ENCODE data around the gene PCDHGA7. TPM values are rescaled to one million over a fixed set of nuclear protein-coding genes. Genes with fewer than 3 reads are reported as not detected.
"Not testable (repeated sequence)": the region's sequence is repeated elsewhere in the genome, so short reads cannot be mapped to it uniquely, and the experiment has no call there.

The PCDHGA7 gene
- total RNA-seq: 1 to 10 TPM; 2.0 to 8.6 (median 3.2) TPM

GRCh38 chr5:141382469-141383294 lies at the start of gene PCDHGA7:
TSS of gene PCDHGA7 (plus strand) at chr5:141382742. CDS start at chr5:141382900, 158 bp downstream.
- H3K4me3 ChIP-seq: peak within 1 kb of the TSS in 1 of 4 donors; percentile 21
- peaks cover 13% of the 10 kb centered on the region for H3K27me3 ChIP-seq
- intact Hi-C loops (cut with DNase I; ENCODE audit: low total_unique reads) (no loop called here), in situ Hi-C loops (cut with MboI; ENCODE audit: low pct_ligation_motif_present in 1 of 4, low pct_unique_long_range_greater_than_20kb in 1 of 4, low sequenced_read_pairs in 3 of 4) (loop anchor here in 1 of 4 donors (25.0 kb wide), 1 partner anchor 170 kb away; the partner anchor contains the start of genes PCDHB12, PCDHB13 and PCDHB14)
- H3K36me3 ChIP-seq: no peaks in the 10 kb centered on the region
- H3K4me1 ChIP-seq: no peaks in the 10 kb centered on the region
- H3K27ac ChIP-seq: no peak within 1 kb of the TSS
- peaks cover 54 to 84% of the 10 kb centered on the region in 2 donors for H3K9me3 ChIP-seq
- TF ChIP-seq POLR2A (IDR thresholded peaks at IDR 0.05) (no peak), POLR2AphosphoS5 (IDR thresholded peaks at IDR 0.05) (no peak), EP300 (IDR thresholded peaks at IDR 0.05; ENCODE audit: low read depth) (no peak)
- TF ChIP-seq, protein P1, sequence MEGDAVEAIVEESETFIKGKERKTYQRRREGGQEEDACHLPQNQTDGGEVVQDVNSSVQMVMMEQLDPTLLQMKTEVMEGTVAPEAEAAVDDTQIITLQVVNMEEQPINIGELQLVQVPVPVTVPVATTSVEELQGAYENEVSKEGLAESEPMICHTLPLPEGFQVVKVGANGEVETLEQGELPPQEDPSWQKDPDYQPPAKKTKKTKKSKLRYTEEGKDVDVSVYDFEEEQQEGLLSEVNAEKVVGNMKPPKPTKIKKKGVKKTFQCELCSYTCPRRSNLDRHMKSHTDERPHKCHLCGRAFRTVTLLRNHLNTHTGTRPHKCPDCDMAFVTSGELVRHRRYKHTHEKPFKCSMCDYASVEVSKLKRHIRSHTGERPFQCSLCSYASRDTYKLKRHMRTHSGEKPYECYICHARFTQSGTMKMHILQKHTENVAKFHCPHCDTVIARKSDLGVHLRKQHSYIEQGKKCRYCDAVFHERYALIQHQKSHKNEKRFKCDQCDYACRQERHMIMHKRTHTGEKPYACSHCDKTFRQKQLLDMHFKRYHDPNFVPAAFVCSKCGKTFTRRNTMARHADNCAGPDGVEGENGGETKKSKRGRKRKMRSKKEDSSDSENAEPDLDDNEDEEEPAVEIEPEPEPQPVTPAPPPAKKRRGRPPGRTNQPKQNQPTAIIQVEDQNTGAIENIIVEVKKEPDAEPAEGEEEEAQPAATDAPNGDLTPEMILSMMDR (IDR thresholded peaks at IDR 0.05): no peak
- WGBS, 2 donors (ENCODE audit: low coverage in 1 of 2): 9 to 32% methylated on average over 7 to 37 of the region's 37 CpGs
- DNase-seq: no peak

- no peak for TF ChIP-seq POLR2AphosphoS5 (IDR thresholded peaks at IDR 0.05)
- no peak for TF ChIP-seq EP300 (IDR thresholded peaks at IDR 0.05; ENCODE audit: low read depth)
- TF ChIP-seq, protein P1 (IDR thresholded peaks at IDR 0.05): no peak
- no peak for TF ChIP-seq POLR2A (IDR thresholded peaks at IDR 0.05)
- H3K27me3 ChIP-seq: peaks cover 61% of the 10 kb centered on the region
- peaks cover 48 to 68% of the 10 kb centered on the region in 2 donors for H3K9me3 ChIP-seq
- peaks cover 0 to 3% (median 0%) of the 10 kb centered on the region in 4 donors for H3K36me3 ChIP-seq
- H3K27ac ChIP-seq: no peak within 1 kb of the TSS
- intact Hi-C loops (cut with DNase I; ENCODE audit: low total_unique reads): no loop called here
- no peaks in the 10 kb centered on the region for H3K4me1 ChIP-seq
- WGBS, 2 donors (ENCODE audit: low coverage in 1 of 2): 7 to 37% methylated on average over 6 to 27 of the region's 27 CpGs
- DNase-seq: no peak
- H3K4me3 ChIP-seq: peak within 1 kb of the TSS in 1 of 4 donors; percentile 19
- in situ Hi-C loops (cut with MboI; ENCODE audit: low pct_ligation_motif_present in 1 of 4, low pct_unique_long_range_greater_than_20kb in 1 of 4, low sequenced_read_pairs in 3 of 4): no loop called here
Measured at GRCh38 chr5:141338538-141339306, 43.8 kb upstream of the PCDHGA7 start, which contains the start of gene PCDHGA2. TSS of gene PCDHGA2 (plus strand) at chr5:141338760.

DNA sequence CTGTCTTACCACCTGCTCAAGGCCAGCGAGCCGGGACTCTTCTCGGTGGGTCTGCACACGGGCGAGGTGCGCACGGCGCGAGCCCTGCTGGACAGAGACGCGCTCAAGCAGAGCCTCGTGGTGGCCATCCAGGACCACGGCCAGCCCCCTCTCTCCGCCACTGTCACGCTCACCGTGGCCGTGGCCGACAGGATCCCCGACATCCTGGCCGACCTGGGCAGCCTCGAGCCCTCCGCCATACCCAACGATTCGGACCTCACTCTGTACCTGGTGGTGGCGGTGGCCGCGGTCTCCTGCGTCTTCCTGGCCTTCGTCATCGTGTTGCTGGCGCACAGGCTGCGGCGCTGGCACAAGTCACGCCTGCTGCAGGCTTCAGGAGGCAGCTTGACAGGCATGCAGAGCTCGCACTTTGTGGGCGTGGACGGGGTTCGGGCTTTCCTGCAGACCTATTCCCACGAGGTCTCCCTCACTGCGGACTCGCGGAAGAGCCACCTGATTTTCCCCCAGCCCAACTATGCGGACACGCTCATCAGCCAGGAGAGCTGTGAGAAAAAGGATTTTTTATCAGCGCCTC lies 41.7 kb upstream of the PCDHGA7 start:
- H3K27ac ChIP-seq; H3K36me3 ChIP-seq; in situ Hi-C loops (cut with MboI; ENCODE audit: low pct_ligation_motif_present in 1 of 4, low pct_unique_long_range_greater_than_20kb in 1 of 4, low sequenced_read_pairs in 3 of 4); DNase-seq; intact Hi-C loops (cut with DNase I; ENCODE audit: low total_unique reads); H3K4me3 ChIP-seq; H3K4me1 ChIP-seq: not testable (repeated sequence)
- 82 to 91% methylated on average over 2 to 41 of the region's 45 CpGs for WGBS, 2 donors (ENCODE audit: low coverage in 1 of 2)
- Histone ChIP-seq H3K27me3 (peaks cover 42% of the 10 kb centered on the region), H3K9me3 (peaks cover 44 to 68% of the 10 kb centered on the region in 2 donors)

- intact Hi-C loops (cut with DNase I; ENCODE audit: low total_unique reads): no loop called here
- TF ChIP-seq POLR2A (IDR thresholded peaks at IDR 0.05) (no peak), POLR2AphosphoS5 (IDR thresholded peaks at IDR 0.05) (no peak), EP300 (IDR thresholded peaks at IDR 0.05; ENCODE audit: low read depth) (no peak)
- TF ChIP-seq, protein P1 (IDR thresholded peaks at IDR 0.05): no peak
- WGBS, 2 donors (ENCODE audit: low coverage in 1 of 2): 10 to 45% methylated on average over 1 of the region's 1 CpG
- no peak overlapping the region for H3K27ac ChIP-seq
- in situ Hi-C loops (cut with MboI; ENCODE audit: low pct_ligation_motif_present in 1 of 4, low pct_unique_long_range_greater_than_20kb in 1 of 4, low sequenced_read_pairs in 3 of 4): no loop called here
- H3K27me3 ChIP-seq: peaks cover 24% of the 10 kb centered on the region
- no peak for DNase-seq
- H3K4me1 ChIP-seq: no peaks in the 10 kb centered on the region
- H3K4me3 ChIP-seq: no peak overlapping the region
- no peaks in the 10 kb centered on the region for H3K36me3 ChIP-seq
- H3K9me3 ChIP-seq: peaks cover 38 to 54% of the 10 kb centered on the region in 2 donors
Measured at GRCh38 chr5:141342773-141343172, 39.8 kb upstream of the PCDHGA7 start.
